UCSD-AML1 (cell line): ENCODE results near the gene EMC10.

Source experiments
- DNase-seq: peaks from one replicate; lab custom pipeline; 2025; ENCODE audit not compliant: unreplicated experiment; lab: John Stamatoyannopoulos, UW

EMC10 gene

GRCh38 chr19:50495020-50495531 lies 18.8 kb downstream of the EMC10 start:
- no peak for DNase-seq

DNA sequence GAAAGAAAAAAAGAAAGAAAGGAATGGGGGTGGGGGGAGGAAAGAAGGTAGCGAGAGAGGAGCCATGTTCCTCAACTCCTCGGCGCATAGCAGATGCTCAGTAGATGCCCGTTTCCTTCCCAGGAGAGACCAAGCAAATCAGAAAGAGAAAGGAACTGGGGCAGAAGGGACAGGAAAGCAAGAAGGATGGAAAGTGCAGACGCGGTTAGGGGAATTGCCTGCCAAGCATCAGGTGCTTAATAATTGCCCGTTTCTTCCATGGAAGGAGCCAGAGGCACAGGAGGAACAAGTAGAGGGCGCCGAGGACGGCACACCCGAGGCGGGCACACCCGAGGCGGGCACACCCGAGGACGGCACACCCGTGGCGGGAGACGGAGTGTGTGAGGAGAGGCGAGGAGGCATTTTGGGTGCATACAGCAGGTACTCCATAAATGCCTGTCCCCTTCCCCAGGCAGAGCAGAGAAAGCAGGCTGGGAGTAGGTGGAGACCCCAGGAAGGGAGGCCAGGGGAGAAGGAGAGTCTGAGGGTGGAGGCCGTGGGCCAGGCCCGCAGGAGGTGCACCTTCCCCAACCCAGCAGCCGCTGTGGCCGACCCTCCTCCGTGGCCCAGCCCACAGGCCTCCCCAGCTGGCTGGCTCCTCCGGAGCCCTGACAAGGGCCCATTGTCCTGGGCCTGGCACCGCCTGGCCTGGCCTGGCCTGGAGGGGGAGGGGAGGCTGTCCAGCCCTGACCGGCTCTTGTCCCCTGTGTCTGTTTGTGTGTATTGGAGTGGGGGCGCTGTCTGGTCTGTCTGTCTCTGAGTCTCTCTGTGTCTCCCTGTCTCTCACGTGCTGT lies 20.1 kb downstream of the EMC10 start:
- no peak for DNase-seq

GRCh38 chr19:50497022-50497405 lies 20.7 kb downstream of the EMC10 start:
- DNase-seq = no peak

DNA sequence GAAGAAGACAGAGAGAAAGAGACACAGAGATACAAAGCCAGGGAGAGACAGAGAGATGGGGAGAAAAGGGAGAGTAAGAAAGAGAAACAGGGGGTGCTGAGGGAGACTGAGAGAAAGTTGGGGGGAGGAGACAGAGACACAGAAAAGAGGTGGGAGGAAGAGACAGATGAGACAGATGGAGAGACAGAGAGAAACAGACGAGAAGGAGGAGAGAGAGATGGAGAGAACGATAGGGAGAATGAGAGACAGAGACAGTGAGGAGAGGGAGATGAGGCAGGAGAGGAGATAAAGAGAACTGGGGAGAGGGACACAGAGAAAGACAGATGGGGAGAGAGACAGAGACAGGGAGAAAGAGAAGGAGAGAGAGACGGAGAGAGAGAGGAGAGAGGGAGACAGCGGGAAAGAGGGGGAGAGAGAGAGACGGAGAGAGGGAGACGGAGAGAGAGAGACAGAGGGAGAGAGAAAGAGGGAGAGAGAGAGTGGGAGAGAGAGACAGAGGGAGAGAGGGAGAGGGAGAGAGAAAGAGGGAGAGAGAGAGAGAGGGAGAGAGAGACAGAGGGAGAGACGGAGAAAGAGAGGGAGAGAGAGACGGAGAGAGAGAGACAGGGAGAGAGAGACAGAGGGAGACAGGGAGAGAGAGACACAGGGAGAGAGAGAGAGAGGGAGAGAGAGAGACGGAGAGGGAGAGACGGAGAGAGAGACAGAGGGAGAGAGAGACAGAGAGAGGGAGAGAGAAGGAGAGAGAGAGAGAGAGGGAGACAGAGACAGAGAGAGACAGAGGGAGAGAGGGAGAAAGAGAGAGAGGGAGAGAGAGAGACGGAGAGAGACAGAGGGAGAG lies 22.1 kb downstream of the EMC10 start:
- DNase-seq = no peak

DNA sequence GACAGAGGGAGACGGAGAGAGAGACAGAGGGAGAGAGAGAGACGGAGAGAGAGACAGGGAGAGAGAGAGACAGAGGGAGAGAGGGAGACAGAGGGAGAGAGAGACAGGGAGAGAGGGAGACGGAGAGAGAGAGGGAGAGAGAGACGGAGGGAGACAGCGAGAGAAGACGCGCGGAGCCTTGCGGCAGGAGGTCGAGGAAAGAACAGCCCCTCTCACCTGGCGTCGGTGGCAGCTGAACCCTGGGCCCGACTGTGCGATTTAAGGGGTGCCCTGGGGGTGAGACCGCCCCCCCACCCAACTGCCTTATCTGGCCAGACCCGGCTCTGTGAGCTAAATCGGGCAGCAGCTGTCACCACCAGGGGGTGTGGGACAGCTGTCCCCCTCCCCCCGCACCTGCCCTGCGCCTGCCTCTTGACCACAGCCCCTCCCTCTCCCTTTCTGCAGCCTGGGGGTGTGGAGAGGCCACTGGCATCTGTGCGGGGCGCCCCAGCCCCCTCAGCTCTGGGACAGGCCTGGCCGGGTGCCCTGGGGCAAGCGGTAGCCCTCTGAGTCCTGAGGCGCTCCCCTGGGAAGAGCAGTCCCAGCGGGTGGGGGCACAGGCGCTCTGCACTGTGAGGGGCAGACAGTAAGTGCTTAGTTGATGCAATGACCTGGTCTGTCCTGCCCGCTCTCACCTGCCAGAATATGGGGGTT lies 23.9 kb downstream of the EMC10 start:
- DNase-seq = no peak

DNA sequence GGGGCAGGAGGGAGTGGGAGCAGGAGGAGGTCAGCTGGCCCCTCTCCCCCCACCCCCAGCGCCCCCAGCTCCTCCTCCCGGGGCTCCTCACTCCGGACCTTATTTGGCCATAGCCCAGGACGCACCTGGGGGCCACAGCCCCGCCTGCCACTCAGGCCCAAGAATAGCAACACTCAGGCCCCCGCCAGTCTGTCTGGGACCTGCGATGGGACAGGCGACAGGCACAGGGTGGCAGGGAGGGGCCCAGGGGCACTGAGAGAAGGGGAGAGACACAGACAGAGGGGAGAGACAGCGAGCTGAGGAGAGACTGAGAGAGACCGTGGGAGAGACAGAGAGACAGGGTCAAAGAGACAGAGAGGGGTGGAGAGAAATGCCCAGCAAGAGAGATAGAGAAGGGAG lies 24.4 kb downstream of the EMC10 start:
- no peak for DNase-seq

GRCh38 chr19:50501186-50501567 lies 24.9 kb downstream of the EMC10 start:
- DNase-seq = no peak

DNA sequence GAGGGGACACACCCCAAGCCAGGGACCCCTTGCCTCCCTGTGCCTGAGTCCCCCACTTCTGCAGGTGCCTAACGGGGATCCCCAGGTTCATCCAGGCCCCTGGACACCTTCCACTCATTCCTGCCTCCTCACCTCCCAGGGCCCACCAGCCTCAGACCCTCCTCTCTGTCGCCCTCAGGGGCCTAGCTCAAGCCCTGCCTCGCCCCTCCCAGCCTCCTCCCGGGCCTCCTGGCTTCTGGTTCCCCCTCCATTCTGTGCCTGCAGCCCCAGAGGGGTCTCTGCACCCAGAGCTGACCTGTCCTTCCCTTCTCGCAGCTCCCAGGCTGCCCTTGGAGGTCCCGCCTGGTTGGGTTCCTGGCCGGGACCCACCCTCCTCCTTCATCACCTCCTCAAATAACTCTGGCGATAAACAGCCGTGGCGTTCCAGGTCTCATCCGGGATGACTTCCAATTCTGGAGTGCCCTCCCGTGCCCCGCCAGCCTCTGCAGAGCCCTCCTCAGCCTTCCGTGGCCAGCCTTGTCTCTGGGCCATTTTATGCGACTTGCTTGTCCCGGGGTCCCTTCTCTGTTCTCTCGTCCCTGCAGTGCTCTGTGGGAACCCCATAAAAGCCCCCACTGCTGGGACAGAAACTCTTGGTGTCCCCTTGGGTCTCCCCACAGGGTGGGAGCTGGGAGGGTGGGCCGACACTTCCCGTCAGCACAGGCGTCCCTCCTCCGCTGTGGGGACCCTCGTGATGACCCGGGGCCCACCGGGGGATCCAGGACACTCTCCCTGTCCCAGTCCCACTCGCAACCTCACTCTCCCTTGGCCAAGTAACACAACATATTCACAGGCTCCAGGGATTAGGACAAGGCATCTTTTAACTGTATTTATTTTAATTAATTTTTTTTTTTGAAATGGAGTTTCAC lies 25.5 kb downstream of the EMC10 start:
- no peak for DNase-seq

GRCh38 chr19:50505856-50506611 lies 29.7 kb downstream of the EMC10 start:
- no peak for DNase-seq

- no peak for DNase-seq
Observed at GRCh38 chr19:50506700-50507099, 30.4 kb downstream of the EMC10 start.

GRCh38 chr19:50507376-50507775 lies 31.1 kb downstream of the EMC10 start:
- no peak for DNase-seq

- DNase-seq = no peak
Observed at GRCh38 chr19:50508843-50509190, 32.5 kb downstream of the EMC10 start.

GRCh38 chr19:50509366-50509765 lies 33.1 kb downstream of the EMC10 start:
- DNase-seq = no peak

DNA sequence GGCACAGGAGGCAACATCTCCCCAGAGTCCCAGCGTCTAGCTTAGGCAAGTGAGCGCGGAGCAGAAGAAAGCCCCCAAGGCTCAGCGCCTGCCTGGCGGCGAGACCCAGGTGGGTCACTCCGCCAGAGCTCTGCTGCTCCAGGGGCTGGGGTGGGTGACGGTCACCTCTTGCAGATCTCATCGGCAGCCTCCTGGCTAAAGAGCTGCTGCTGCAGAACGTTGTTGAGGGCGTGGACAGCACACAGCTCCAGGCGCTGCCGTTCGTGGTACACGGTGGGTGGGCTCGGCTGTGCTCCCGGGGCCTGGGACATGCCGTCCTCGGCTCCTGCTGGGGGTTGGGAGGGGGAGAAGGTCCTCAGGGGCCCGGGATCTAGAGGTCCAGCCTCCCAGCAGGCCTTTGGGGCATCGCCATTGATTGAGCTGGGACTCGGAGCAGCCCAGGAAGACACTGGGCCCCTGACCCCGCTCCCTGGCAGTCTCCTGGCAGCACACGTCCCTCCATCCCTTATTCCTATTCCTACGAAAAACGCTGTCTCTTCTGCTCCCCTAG lies 33.9 kb downstream of the EMC10 start:
- no peak for DNase-seq

DNA sequence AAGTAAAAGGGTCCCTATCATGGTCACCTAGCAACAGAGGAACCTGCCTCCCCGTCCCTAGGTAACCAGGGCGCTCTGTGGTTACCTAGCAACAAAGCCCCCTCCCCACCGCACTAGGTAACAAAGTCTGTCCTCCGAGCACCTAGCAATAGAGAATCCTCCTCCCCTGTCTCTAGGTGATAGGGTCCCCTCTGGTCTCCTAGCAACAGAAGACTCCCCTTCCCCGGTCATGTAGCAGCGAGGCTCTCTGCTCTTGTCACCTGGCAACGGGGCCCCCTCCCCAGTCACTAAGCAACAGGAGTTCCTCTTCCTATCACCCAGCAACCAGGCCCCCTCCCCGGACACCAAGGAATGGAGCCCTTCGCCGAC lies 34.4 kb downstream of the EMC10 start:
- no peak for DNase-seq

- peak; percentile 99 for DNase-seq
Observed at GRCh38 chr19:50511069-50511822, 34.9 kb downstream of the EMC10 start, which contains the start of gene JOSD2. TSS of gene JOSD2 (minus strand) at chr19:50511191. CDS start at chr19:50510431, 760 bp downstream.

DNA sequence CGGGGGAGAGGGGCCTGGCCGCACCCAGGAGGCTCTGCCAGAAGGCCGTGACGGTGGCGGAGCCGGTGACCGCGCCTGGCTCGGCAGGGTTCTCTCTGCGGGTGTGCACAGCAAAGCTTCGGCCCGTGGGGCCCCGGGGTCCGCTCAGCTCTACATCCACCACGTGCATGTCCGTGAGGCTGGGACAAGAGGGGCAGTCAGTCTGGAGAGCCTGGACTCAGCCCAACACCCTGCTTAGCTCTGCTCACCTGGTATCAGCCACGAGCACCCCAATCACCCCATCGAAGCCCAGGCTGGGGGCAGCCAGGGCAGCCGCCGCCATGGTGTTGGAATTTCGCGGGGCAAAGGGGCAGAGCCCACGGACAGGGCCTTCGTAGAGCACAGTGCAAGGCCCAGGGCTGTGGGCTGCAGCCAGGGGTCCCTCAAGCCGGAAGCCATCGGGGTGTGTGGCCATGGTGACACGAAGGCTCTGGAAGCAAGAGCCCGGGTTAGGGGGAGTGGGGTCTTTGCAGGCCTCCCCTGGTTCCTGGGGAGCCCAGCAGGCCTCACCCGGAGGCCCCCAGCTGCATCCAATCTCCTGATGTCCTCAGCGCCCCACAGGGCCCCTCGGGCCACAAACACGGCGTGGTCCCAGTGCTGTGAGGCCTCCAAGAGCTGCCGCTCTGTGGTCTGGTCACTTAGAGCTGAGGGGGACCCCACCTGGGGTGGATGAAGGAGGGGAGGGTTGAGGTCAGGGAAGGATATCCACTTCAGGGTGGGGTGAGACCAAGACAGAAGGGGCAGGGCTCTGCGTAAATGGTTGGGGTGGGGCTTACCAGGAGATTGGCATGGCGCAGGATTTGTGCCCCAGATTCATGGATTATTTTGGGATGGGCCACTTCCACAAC lies 36.0 kb downstream of the EMC10 start:
- no peak for DNase-seq
